ENCODE data around the gene GULP1. TPM values are rescaled to one million over a fixed set of nuclear protein-coding genes. Genes with fewer than 3 reads are reported as not detected.

GULP1 gene
- total and polyA plus RNA-seq, 2 experiments from 2014 or later, result 94.6 to 181 TPM

DNA sequence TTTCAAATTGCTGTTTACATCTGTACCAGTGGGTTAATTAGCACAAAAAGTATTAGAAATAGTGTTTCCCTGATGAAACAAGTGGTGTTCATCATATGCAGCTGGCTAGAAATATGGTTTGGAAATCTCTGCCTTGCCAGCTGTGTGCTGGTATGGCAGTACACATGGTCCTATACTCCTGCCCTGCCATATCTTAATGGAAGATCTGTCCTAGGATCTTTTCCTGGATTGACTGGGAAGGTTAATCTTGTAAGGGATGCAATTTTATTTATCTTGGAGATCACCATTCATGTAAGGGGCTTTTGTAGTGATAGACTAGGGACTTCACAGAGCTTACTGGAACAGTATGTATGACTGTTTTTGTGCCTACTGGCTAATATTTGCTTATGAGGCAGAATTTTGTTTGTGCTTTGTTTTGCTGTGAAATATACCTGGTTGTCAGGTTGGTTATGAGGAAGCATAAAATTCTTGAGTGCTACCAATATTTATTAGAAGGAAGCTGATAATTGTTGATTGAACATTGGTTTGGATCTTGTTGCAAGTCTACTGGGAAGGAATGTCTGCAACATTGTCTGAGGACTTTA lies 73.5 kb downstream of the GULP1 start (continued):
- TF ChIP-seq, protein P1, sequence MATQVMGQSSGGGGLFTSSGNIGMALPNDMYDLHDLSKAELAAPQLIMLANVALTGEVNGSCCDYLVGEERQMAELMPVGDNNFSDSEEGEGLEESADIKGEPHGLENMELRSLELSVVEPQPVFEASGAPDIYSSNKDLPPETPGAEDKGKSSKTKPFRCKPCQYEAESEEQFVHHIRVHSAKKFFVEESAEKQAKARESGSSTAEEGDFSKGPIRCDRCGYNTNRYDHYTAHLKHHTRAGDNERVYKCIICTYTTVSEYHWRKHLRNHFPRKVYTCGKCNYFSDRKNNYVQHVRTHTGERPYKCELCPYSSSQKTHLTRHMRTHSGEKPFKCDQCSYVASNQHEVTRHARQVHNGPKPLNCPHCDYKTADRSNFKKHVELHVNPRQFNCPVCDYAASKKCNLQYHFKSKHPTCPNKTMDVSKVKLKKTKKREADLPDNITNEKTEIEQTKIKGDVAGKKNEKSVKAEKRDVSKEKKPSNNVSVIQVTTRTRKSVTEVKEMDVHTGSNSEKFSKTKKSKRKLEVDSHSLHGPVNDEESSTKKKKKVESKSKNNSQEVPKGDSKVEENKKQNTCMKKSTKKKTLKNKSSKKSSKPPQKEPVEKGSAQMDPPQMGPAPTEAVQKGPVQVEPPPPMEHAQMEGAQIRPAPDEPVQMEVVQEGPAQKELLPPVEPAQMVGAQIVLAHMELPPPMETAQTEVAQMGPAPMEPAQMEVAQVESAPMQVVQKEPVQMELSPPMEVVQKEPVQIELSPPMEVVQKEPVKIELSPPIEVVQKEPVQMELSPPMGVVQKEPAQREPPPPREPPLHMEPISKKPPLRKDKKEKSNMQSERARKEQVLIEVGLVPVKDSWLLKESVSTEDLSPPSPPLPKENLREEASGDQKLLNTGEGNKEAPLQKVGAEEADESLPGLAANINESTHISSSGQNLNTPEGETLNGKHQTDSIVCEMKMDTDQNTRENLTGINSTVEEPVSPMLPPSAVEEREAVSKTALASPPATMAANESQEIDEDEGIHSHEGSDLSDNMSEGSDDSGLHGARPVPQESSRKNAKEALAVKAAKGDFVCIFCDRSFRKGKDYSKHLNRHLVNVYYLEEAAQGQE (IDR thresholded peaks at IDR 0.05; ENCODE audit: unreplicated experiment), result no peak
- no peak for TF ChIP-seq JUNB (IDR thresholded peaks at IDR 0.05; ENCODE audit: unreplicated experiment)

DNA sequence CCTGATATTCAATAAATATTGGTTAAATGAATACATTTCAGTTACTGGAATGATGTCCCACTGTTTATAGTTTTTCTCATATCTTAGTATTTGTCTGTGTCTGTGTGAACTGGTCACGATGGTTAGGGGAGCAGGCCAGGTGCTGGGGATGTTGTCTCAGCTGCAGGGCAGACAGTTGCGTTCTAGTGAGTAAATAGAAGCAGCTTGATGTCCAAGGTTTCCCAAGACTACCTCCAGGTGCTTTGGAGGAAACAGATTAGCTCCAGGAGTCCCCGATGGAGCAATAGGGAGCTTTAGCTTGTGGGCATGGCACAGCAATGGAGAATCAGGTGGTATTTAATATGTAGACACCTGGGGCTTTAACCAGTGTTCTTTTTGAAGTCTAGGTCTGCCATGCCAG lies 75.5 kb downstream of the GULP1 start:
- ATAC-seq, result peak; percentile 39

More for the DNA sequence above, 75.5 kb downstream of the GULP1 start:
- Mint-ChIP-seq H3K27me3 (ENCODE audit: insufficient read depth, low read depth, poor library complexity) (peaks cover 3% of the 10 kb centered on the region), H3K27ac (no peak overlapping the region), H3K4me1 (peaks cover 65% of the 10 kb centered on the region), H3K36me3 (ENCODE audit: low read depth) (peaks cover 3% of the 10 kb centered on the region; the same call in 1 of the 3 replicates), H3K4me3 (no peak overlapping the region), H3K9me3 (no peaks in the 10 kb centered on the region)
- Histone ChIP-seq H3K79me2 (replicated peaks; ENCODE audit: insufficient read depth) (peaks cover 97% of the 10 kb centered on the region), H4K20me1 (replicated peaks; ENCODE audit: insufficient read depth) (peaks cover 32% of the 10 kb centered on the region), H3K27me3 (ENCODE audit: insufficient read depth) (no peaks in the 10 kb centered on the region), H3K4me1 (ENCODE audit: insufficient read depth) (peaks cover 53% of the 10 kb centered on the region), H3K4me2 (no peak overlapping the region), H3K36me3 (ENCODE audit: insufficient read depth) (no peaks in the 10 kb centered on the region), H3K27ac (ENCODE audit: low read depth) (peak overlapping the region; percentile 6; the same call in 1 of the 2 replicates), H3F3A (replicated peaks; ENCODE audit: low read depth) (no peaks in the 10 kb centered on the region; the same call in 1 of the 2 replicates), H3K9me2 (ENCODE audit: insufficient read depth) (no peaks in the 10 kb centered on the region), H2AFZ (no peak overlapping the region), H3K4me3 (no peak overlapping the region)
- no peak for DNase-seq (ENCODE audit: low spot score)
- TF ChIP-seq JUNB (IDR thresholded peaks at IDR 0.05; ENCODE audit: unreplicated experiment) (no peak), NANOG (IDR thresholded peaks at IDR 0.05; ENCODE audit: borderline replicate concordance) (no peak)
- TF ChIP-seq, protein P1 (IDR thresholded peaks at IDR 0.05; ENCODE audit: unreplicated experiment), result no peak

Measured in GM23338 (cell line).